Pancreas (tissue), 10 donors: Measurements from ENCODE around the gene SNRNP48. TPM values are rescaled to one million over a fixed set of nuclear protein-coding genes. Genes with fewer than 3 reads are reported as not detected.

Source experiments
- ATAC-seq, 4 donors: fragments of 200-7000 bp; cut with Tn5 transposase; one replicate each; pipeline versions ENCODE4 v1.8.0 to v1.9.1; 2020; ENCODE audit warnings: mild to moderate bottlenecking in 4 of 4, moderate library complexity in 4 of 4
- DNase-seq, 6 donors: peaks; one replicate each; pipeline ENCODE4 v3.0.0-alpha.2; 2020
- FAIRE-seq: peaks from 2 replicates; lab custom pipeline; 2012; peaks lifted over from hg19 to GRCh38; lab: Jason Lieb, UNC
- H3K27ac ChIP-seq, 4 donors: fragments of 200-600 bp; sonication (generic); 1 replicate in 3 of 4; 2 replicates in 1 of 4; pipeline versions ENCODE4 v1.5.0 to v1.8.0; 2020
- H3K27me3 ChIP-seq, 4 donors: fragments of 200-600 bp; one replicate each; pipeline ENCODE4 v1.8.0; 2021
- H3K36me3 ChIP-seq, 3 donors: fragments of 200-600 bp; sonication (generic) in 1 of 3; one replicate each; pipeline versions ENCODE4 v1.5.0 to v1.8.0; 2020 to 2021
- H3K4me1 ChIP-seq, 3 donors: fragments of 200-600 bp; one replicate each; pipeline ENCODE4 v1.8.0; 2021
- H3K4me3 ChIP-seq, 4 donors: fragments of 200-600 bp; sonication (generic) in 2 of 4; one replicate each; pipeline versions ENCODE4 v1.5.0 to v1.8.0; 2020 to 2021
- H3K9me3 ChIP-seq, 4 donors: fragments of 200-600 bp; one replicate each; pipeline ENCODE4 v1.8.0; 2021
- CTCF ChIP-seq, 4 donors: fragments of 200-600 bp; sonication (generic) in 3 of 4; IDR thresholded peaks; one replicate each; pipeline versions ENCODE4 v1.5.0 to v1.8.0; 2021; ENCODE audit warnings: antibody characterized with exemption in 4 of 4
- WGBS, 2 donors: extraction: QIAGEN DNeasy Blood & Tissue Kit; methylation state at CpG; one replicate each; pipeline ENCODE4 v1.1.7; 2013; 5-methylcytosine and 5-hydroxymethylcytosine counted together
- intact Hi-C, 3 donors: fragments of 100-400 bp; cut with DNase I; formaldehyde crosslinking; loops; one replicate each; pipeline versions ENCODE4 v1.11.1 to v1.14.2; 2022
- polyA plus RNA-seq, 2 donors: library from polyadenylated mRNA; stranded (reverse); fragments of 200-250 nt; gene quantifications; one replicate each; pipeline ENCODE4 v1.2.3, GENCODE V29; 2013
- total RNA-seq, 6 donors: library from RNA; stranded (reverse); fragmentation: NEBNext Ultra II Directional in 4 of 6; extraction: Animal tissue kit (Norgen Biotek cat#: 25700) in 4 of 6; gene quantifications; one replicate each; pipeline versions ENCODE4 v1.2.1 to v1.2.4, GENCODE V29; 2021 to 2023
- donor health status: healthy with polysubstance abuse.
- donor health status: DM: no; HTN: no; CAD: no; lungs with moderate emphysema.
- donor health status: DM: no; HTN: no; CAD: no.
- donor health status: control.
- donor health status: control.
- donor health status: Bipolar disorder and iron deficiency.
- donor health status: DM: yes; HTN: yes; CAD: no.
- donor health status: DM: no; HTN: no; CAD: no.
- donor health status: DM: no; HTN: no; CAD: no.
- donor health status: DM: yes; HTN: yes; CAD: no.

Gene SNRNP48
- total and polyA plus RNA-seq, 8 donors, result 3.2 to 8.1 (median 4.8) TPM

GRCh38 chr6:7568021-7568420, 22.0 kb upstream of the SNRNP48 start:
- 83 to 87% methylated on average over 3 of the region's 3 CpGs for WGBS, 2 donors
- no peaks in the 10 kb centered on the region for H3K27me3 ChIP-seq
- no peak overlapping the region for H3K27ac ChIP-seq
- FAIRE-seq (no peak), ATAC-seq (no peak), DNase-seq (no peak)
- H3K4me3 ChIP-seq, result no peak overlapping the region
- no peaks in the 10 kb centered on the region for H3K9me3 ChIP-seq
- intact Hi-C loops, result no loop called here
- H3K4me1 ChIP-seq, result no peaks in the 10 kb centered on the region
- TF ChIP-seq CTCF (IDR thresholded peaks at IDR 0.05), result no peak
- H3K36me3 ChIP-seq, result peaks cover 26 to 100% (median 63%) of the 10 kb centered on the region in 3 donors

DNA sequence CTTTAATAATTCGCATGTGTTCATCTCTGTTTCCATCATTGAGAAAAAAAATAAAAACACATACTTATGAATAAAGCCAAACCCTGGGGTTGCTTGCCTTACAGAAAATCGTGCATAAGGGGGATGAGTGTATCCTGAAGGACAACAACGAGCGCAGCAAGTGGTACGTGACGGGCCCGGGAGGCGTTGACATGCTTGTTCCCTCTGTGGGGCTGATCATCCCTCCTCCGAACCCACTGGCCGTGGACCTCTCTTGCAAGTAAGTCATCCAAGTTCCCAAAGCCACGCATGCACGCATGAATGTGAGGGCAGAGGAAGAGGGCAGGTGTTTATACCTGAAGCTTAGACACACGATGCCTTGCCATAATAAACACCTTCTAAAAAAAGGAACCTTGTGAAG, 20.9 kb upstream of the SNRNP48 start:
- ATAC-seq, result no peak
- FAIRE-seq, result no peak
- Histone ChIP-seq H3K4me3 (no peak overlapping the region), H3K36me3 (peaks cover 26 to 100% (median 61%) of the 10 kb centered on the region in 3 donors), H3K4me1 (no peaks in the 10 kb centered on the region), H3K27ac (no peak overlapping the region), H3K9me3 (no peaks in the 10 kb centered on the region), H3K27me3 (no peaks in the 10 kb centered on the region)
- no peak for TF ChIP-seq CTCF (IDR thresholded peaks at IDR 0.05)
- 91 to 95% methylated on average over 13 of the region's 13 CpGs for WGBS, 2 donors
- intact Hi-C loops, result no loop called here
- DNase-seq, result no peak

- WGBS, 2 donors, result 81 to 85% methylated on average over 9 of the region's 9 CpGs
- intact Hi-C loops, result no loop called here
- Histone ChIP-seq H3K9me3 (no peaks in the 10 kb centered on the region), H3K4me3 (no peak overlapping the region), H3K27ac (no peak overlapping the region), H3K27me3 (no peaks in the 10 kb centered on the region), H3K4me1 (no peaks in the 10 kb centered on the region), H3K36me3 (peaks cover 22 to 100% (median 71%) of the 10 kb centered on the region in 3 donors)
- no peak for TF ChIP-seq CTCF (IDR thresholded peaks at IDR 0.05)
- DNase-seq (no peak), FAIRE-seq (no peak), ATAC-seq (no peak)
Observed at GRCh38 chr6:7572213-7572943, 17.6 kb upstream of the SNRNP48 start.

GRCh38 chr6:7574500-7574899, 15.5 kb upstream of the SNRNP48 start:
- DNase-seq (no peak), ATAC-seq (no peak), FAIRE-seq (no peak)
- Histone ChIP-seq H3K4me3 (no peak overlapping the region), H3K27me3 (no peaks in the 10 kb centered on the region), H3K36me3 (peaks cover 14 to 99% (median 61%) of the 10 kb centered on the region in 3 donors), H3K27ac (no peak overlapping the region), H3K9me3 (no peaks in the 10 kb centered on the region), H3K4me1 (no peaks in the 10 kb centered on the region)
- intact Hi-C loops, result no loop called here
- TF ChIP-seq CTCF (IDR thresholded peaks at IDR 0.05), result no peak
- WGBS, 2 donors, result 82% methylated on average over 2 of the region's 2 CpGs

DNA sequence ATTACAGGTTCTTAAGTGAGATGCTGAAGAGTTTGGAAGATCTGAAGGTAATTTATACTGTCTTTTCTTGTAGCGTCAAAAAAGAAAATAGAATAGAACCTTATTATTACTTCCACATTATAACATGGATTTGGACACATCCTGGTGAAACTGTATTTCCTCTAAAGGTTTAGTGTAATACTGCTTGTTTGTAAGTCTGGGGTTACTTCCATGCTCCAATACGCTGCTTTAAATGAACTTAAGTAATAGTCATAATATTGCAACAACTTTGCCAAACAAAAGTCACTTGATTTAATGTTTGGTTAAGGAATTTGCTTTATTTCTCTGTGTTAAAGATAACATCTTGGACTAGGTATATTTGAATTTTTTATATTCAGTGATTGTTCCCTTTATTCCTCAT, 11.5 kb upstream of the SNRNP48 start:
- Histone ChIP-seq H3K27me3 (no peaks in the 10 kb centered on the region), H3K9me3 (no peaks in the 10 kb centered on the region), H3K27ac (no peak overlapping the region), H3K36me3 (peaks cover 6 to 98% (median 48%) of the 10 kb centered on the region in 3 donors), H3K4me1 (no peaks in the 10 kb centered on the region), H3K4me3 (no peak overlapping the region)
- TF ChIP-seq CTCF (IDR thresholded peaks at IDR 0.05), result no peak
- 0 to 44% methylated on average over 2 of the region's 2 CpGs for WGBS, 2 donors
- ATAC-seq, result no peak
- DNase-seq, result no peak
- intact Hi-C loops, result no loop called here
- no peak for FAIRE-seq
